Measurements from ENCODE around the gene CYSLTR2.

DNA sequence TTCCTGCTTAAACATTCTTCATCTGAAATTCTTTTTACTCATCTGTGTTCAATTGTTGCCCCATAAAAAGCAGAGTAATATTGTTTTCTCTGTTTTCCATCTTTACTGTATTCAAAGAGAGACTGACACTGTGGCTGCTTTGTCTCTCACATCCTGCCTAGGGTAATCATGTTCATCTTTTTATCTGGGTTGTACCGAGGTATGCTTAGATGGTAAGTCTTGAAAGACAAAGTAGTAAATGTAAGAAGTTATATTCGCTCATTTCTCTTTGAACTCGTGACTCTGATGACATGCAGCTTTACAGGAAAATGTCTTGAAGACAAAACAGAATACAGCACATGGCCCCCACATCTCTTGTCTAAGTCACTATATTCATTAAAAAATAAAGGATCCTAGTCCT, 20.0 kb upstream of the CYSLTR2 start:
- TF ChIP-seq, protein P1, sequence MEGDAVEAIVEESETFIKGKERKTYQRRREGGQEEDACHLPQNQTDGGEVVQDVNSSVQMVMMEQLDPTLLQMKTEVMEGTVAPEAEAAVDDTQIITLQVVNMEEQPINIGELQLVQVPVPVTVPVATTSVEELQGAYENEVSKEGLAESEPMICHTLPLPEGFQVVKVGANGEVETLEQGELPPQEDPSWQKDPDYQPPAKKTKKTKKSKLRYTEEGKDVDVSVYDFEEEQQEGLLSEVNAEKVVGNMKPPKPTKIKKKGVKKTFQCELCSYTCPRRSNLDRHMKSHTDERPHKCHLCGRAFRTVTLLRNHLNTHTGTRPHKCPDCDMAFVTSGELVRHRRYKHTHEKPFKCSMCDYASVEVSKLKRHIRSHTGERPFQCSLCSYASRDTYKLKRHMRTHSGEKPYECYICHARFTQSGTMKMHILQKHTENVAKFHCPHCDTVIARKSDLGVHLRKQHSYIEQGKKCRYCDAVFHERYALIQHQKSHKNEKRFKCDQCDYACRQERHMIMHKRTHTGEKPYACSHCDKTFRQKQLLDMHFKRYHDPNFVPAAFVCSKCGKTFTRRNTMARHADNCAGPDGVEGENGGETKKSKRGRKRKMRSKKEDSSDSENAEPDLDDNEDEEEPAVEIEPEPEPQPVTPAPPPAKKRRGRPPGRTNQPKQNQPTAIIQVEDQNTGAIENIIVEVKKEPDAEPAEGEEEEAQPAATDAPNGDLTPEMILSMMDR (optimal IDR thresholded peaks at IDR 0.05 in 1 of 3, IDR thresholded peaks at IDR 0.05 in 1 of 3, conservative IDR thresholded peaks at IDR 0.05 in 1 of 3; ENCODE audit: extremely low read depth in 1 of 3, insufficient read depth in 2 of 3, low read length in 3 of 3) = no peak
- no peak for TF ChIP-seq EZH2 (IDR thresholded peaks at IDR 0.05; ENCODE audit: low read length)
